NB4 (cell line): Measurements from ENCODE around the gene GRN.

ENCODE experiments used
- CTCF ChIP-seq: IDR thresholded peaks from one replicate; pipeline ENCODE4 v1.5.1; 2012; ENCODE audit warnings: low read depth, low read length
- MAX ChIP-seq: IDR thresholded peaks from 2 replicates; pipeline ENCODE4 v1.6.1; 2011; ENCODE audit warnings: low read depth, low read length
- MYC ChIP-seq: IDR thresholded peaks from 2 replicates; pipeline ENCODE4 v1.6.1; 2011; ENCODE audit warnings: low read depth, low read length
- POLR2A ChIP-seq: IDR thresholded peaks from 2 replicates; pipeline ENCODE4 v1.6.1; 2011; ENCODE audit warnings: mild to moderate bottlenecking; ENCODE audit not compliant: insufficient read length; ENCODE audit errors: extremely low read depth

- TF ChIP-seq POLR2A, result no peak
- TF ChIP-seq CTCF, result no peak
- TF ChIP-seq MAX, result no peak
- TF ChIP-seq MYC, result no peak
Measured at GRCh38 chr17:44314524-44314868, 30.6 kb upstream of the GRN start.
